Transverse colon (tissue), 4 donors: ENCODE results near the gene MICAL2. TPM values are rescaled to one million over a fixed set of nuclear protein-coding genes. Genes with fewer than 3 reads are reported as not detected.
A peak's percentile ranks its signal among the peaks of the same experiment; 100 is the strongest.

Experiments used
- DNase-seq: peaks from one replicate; pipeline ENCODE4 v3.0.0-alpha.2; 2019
- H3K27ac ChIP-seq, 4 donors: fragments of 200-600 bp; sonication (generic); 2 replicates each; pipeline ENCODE4 v1.5.1; 2016 to 2018; ENCODE audit warnings: inconsistent platforms in 4 of 4
- H3K27me3 ChIP-seq: fragments of 200-600 bp; sonication (generic); 2 replicates; pipeline ENCODE4 v1.5.1; 2017; ENCODE audit warnings: inconsistent platforms
- H3K36me3 ChIP-seq, 4 donors: fragments of 200-600 bp; sonication (generic); 2 replicates each; pipeline ENCODE4 v1.5.1; 2017 to 2019; ENCODE audit warnings: inconsistent platforms in 4 of 4
- H3K4me1 ChIP-seq, 4 donors: fragments of 200-600 bp; sonication (generic); 2 replicates each; pipeline ENCODE4 v1.5.1; 2017 to 2020; ENCODE audit warnings: inconsistent platforms in 4 of 4
- H3K4me3 ChIP-seq, 4 donors: fragments of 200-600 bp; sonication (generic); 1 replicate in 1 of 4; 2 replicates in 3 of 4; pipeline versions ENCODE4 v1.5.1 to v1.6.1; 2017 to 2019; ENCODE audit warnings: inconsistent platforms in 4 of 4
- H3K9me3 ChIP-seq, 2 donors: fragments of 200-600 bp; sonication (generic); 2 replicates each; pipeline ENCODE4 v1.5.1; 2017 to 2019; ENCODE audit warnings: inconsistent platforms in 2 of 2
- CTCF ChIP-seq, 5 experiments: fragments of 200-600 bp in 3 of 5; fragments of 450-650 bp in 2 of 5; sonication (generic) in 3 of 5; IDR thresholded peaks; 1 replicate in 2 of 5; 2 replicates in 3 of 5; pipeline ENCODE4 v1.5.1; 2016 to 2017; ENCODE audit warnings: antibody characterized with exemption in 5 of 5, inconsistent platforms in 3 of 5, mild to moderate bottlenecking in 2 of 5, moderate library complexity in 1 of 5
- EP300 ChIP-seq: sonication (generic); formaldehyde crosslinking; IDR thresholded peaks from one replicate; pipeline ENCODE4 v1.6.1; 2017; ENCODE audit warnings: antibody characterized with exemption, low read depth
- POLR2A ChIP-seq: fragments of 450-650 bp; IDR thresholded peaks from one replicate; pipeline ENCODE4 v1.6.1; 2016; ENCODE audit warnings: antibody characterized with exemption, mild to moderate bottlenecking, moderate library complexity
- POLR2AphosphoS5 ChIP-seq, 3 donors: sonication (generic); formaldehyde crosslinking; IDR thresholded peaks; one replicate each; pipeline ENCODE4 v1.6.1; 2016; ENCODE audit warnings: antibody characterized with exemption in 3 of 3
- WGBS, 2 donors: methylation state at CpG; one replicate each; pipeline ENCODE4 v1.1.5; 2018; ENCODE audit warnings: low coverage in 1 of 2; 5-methylcytosine and 5-hydroxymethylcytosine counted together
- in situ Hi-C, 4 donors: fragments of 200-750 bp; cut with MboI; loops; one replicate each; pipeline versions ENCODE4 v1.15.0 to v1.15.1; 2017; ENCODE audit warnings: low sequenced_read_pairs in 3 of 4, low pct_ligation_motif_present in 1 of 4, low pct_unique_long_range_greater_than_20kb in 1 of 4
- intact Hi-C: fragments of 100-400 bp; cut with DNase I; formaldehyde crosslinking; loops from one replicate; pipeline ENCODE4 v1.15.1; 2023; ENCODE audit warnings: low total_unique reads
- total RNA-seq, 4 donors: library from RNA; depleted of rRNA; stranded (reverse); fragments of >200 nt; gene quantifications; one replicate each; pipeline ENCODE4 v1.1.0, GENCODE V29; 2016

The MICAL2 gene
- total RNA-seq, 4 donors from 2014 or later, result 309 to 483 (median 316) TPM

GRCh38 chr11:12170984-12171383, 60.6 kb downstream of the MICAL2 start:
- H3K4me3 ChIP-seq, result no peak overlapping the region
- peaks cover 20 to 73% (median 49%) of the 10 kb centered on the region in 4 donors for H3K4me1 ChIP-seq
- no peaks in the 10 kb centered on the region for H3K27me3 ChIP-seq
- intact Hi-C loops (loop anchor here (10.0 kb wide), 1 partner anchor 56 kb away; the partner anchor contains the start of gene MICAL2), in situ Hi-C loops (no loop called here)
- no peaks in the 10 kb centered on the region for H3K9me3 ChIP-seq
- TF ChIP-seq CTCF (IDR thresholded peaks at IDR 0.05) (no peak), EP300 (no peak), POLR2A (no peak), POLR2AphosphoS5 (IDR thresholded peaks at IDR 0.05) (no peak)
- no peak for DNase-seq
- 57 to 100% methylated on average over 1 to 5 of the region's 5 CpGs for WGBS, 2 donors
- no peaks in the 10 kb centered on the region for H3K36me3 ChIP-seq
- peak overlapping the region; percentile 87 to 90 (median 88) for H3K27ac ChIP-seq

GRCh38 chr11:12171921-12172320, 61.5 kb downstream of the MICAL2 start:
- Histone ChIP-seq H3K9me3 (no peaks in the 10 kb centered on the region), H3K27ac (peak overlapping the region in 1 of 4 donors; percentile 90), H3K4me3 (no peak overlapping the region), H3K36me3 (peaks cover 0 to 2% (median 0%) of the 10 kb centered on the region in 4 donors), H3K27me3 (no peaks in the 10 kb centered on the region), H3K4me1 (peaks cover 19 to 63% (median 40%) of the 10 kb centered on the region in 4 donors)
- intact Hi-C loops (loop anchor here (10.0 kb wide), 1 partner anchor 57 kb away; the partner anchor contains the start of gene MICAL2), in situ Hi-C loops (no loop called here)
- WGBS, 2 donors, result 94 to 100% methylated on average over 2 to 3 of the region's 3 CpGs
- TF ChIP-seq POLR2A, result no peak
- no peak for TF ChIP-seq EP300
- no peak for TF ChIP-seq CTCF (IDR thresholded peaks at IDR 0.05)
- no peak for TF ChIP-seq POLR2AphosphoS5 (IDR thresholded peaks at IDR 0.05)
- DNase-seq, result no peak

- H3K9me3 ChIP-seq, result no peaks in the 10 kb centered on the region
- peaks cover 16 to 57% (median 34%) of the 10 kb centered on the region in 4 donors for H3K4me1 ChIP-seq
- WGBS, 2 donors, result 79 to 100% methylated on average over 1 to 3 of the region's 3 CpGs
- in situ Hi-C loops (no loop called here), intact Hi-C loops (loop anchor here (10.0 kb wide), 1 partner anchor 58 kb away; the partner anchor contains the start of gene MICAL2)
- no peak overlapping the region for H3K4me3 ChIP-seq
- TF ChIP-seq POLR2AphosphoS5 (IDR thresholded peaks at IDR 0.05) (no peak), CTCF (IDR thresholded peaks at IDR 0.05) (no peak), EP300 (no peak), POLR2A (no peak)
- H3K27ac ChIP-seq, result peak overlapping the region in 2 of 4 donors; percentile 14 to 17
- peak; percentile 36 for DNase-seq
- peaks cover 0 to 3% (median 0%) of the 10 kb centered on the region in 4 donors for H3K36me3 ChIP-seq
- H3K27me3 ChIP-seq, result no peaks in the 10 kb centered on the region
Observed at GRCh38 chr11:12172493-12173013, 62.2 kb downstream of the MICAL2 start.

- DNase-seq, result no peak
- in situ Hi-C loops (no loop called here), intact Hi-C loops (loop anchor here (10.0 kb wide), 1 partner anchor 58 kb away; the partner anchor contains the start of gene MICAL2)
- peak overlapping the region; percentile 10 to 37 (median 16) for H3K27ac ChIP-seq
- H3K27me3 ChIP-seq, result no peaks in the 10 kb centered on the region
- TF ChIP-seq EP300, result no peak
- no peak for TF ChIP-seq CTCF (IDR thresholded peaks at IDR 0.05)
- TF ChIP-seq POLR2AphosphoS5 (IDR thresholded peaks at IDR 0.05), result no peak
- no peak for TF ChIP-seq POLR2A
- 82 to 93% methylated on average over 4 of the region's 4 CpGs for WGBS, 2 donors
- H3K36me3 ChIP-seq, result peaks cover 0 to 3% (median 0%) of the 10 kb centered on the region in 4 donors
- no peaks in the 10 kb centered on the region for H3K9me3 ChIP-seq
- no peak overlapping the region for H3K4me3 ChIP-seq
- peaks cover 15 to 58% (median 31%) of the 10 kb centered on the region in 4 donors for H3K4me1 ChIP-seq
Observed at GRCh38 chr11:12173111-12173510, 62.7 kb downstream of the MICAL2 start.
